ENCODE measurements around the gene SPNS2.

The SPNS2 gene, protein sequence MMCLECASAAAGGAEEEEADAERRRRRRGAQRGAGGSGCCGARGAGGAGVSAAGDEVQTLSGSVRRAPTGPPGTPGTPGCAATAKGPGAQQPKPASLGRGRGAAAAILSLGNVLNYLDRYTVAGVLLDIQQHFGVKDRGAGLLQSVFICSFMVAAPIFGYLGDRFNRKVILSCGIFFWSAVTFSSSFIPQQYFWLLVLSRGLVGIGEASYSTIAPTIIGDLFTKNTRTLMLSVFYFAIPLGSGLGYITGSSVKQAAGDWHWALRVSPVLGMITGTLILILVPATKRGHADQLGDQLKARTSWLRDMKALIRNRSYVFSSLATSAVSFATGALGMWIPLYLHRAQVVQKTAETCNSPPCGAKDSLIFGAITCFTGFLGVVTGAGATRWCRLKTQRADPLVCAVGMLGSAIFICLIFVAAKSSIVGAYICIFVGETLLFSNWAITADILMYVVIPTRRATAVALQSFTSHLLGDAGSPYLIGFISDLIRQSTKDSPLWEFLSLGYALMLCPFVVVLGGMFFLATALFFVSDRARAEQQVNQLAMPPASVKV

DNA sequence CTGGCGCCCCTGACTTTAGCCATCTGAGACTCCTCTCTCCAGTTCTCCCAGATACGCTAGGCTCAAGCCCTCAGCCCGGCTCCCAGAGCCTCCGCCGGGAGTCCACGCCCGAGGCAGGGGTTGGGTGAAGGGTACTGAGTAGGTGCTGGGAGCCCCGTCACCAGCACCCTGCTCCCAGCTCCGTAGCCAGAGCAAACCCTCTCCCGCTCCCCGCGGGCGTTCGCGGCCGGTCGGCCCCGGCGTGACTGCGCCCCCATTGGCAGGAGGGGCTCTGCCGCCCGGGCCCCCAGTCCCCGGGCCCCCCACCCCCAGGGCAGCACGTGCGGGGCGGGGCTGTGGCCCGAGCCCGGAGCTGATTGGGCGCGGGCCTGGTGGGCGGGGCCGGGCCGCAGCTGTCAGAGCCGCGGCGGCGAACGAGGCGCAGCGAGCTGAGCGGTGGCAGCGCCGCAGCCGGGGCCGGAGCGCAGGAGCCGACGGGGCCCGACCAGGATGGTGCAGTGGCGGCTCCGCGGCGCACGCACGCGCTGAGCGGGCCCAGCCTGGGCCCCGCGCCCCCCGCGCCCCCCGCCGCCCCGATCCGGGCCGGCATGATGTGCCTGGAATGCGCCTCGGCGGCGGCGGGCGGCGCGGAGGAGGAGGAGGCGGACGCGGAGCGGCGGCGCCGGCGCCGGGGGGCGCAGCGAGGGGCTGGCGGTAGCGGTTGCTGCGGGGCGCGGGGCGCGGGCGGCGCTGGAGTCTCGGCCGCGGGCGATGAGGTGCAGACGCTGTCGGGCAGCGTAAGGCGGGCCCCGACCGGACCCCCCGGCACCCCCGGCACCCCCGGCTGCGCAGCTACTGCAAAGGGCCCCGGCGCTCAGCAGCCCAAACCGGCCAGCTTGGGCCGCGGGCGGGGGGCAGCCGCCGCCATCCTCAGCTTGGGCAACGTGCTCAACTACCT, at the start of gene SPNS2:
TSS of gene SPNS2 (plus strand) at position 421 of the 937 bp plus-strand sequence. CDS start at position 588, 167 bp downstream.
- peak; percentile 72 for DNase-seq

DNA sequence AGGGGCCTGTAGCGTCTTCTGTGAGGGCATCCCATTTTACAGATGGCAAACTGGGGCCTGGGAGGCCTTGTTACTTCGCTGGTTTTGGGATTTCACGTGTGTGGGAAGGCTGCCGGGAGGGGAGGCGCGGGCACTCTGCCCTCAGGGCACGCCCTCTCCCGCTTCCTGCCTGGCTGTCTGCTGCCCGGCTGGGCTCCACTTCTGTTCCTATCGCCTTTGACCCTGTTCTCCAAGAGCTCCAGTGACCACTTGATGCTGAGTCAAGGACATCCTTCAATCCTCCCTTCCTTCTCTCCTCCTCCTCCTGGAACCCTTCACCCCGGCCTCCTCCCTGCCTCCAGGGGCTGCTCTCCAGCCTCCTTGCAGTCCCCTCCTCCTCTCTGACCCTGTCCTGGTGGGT, 48.9 kb upstream of the SPNS2 start:
- DNase-seq, result no peak

DNA sequence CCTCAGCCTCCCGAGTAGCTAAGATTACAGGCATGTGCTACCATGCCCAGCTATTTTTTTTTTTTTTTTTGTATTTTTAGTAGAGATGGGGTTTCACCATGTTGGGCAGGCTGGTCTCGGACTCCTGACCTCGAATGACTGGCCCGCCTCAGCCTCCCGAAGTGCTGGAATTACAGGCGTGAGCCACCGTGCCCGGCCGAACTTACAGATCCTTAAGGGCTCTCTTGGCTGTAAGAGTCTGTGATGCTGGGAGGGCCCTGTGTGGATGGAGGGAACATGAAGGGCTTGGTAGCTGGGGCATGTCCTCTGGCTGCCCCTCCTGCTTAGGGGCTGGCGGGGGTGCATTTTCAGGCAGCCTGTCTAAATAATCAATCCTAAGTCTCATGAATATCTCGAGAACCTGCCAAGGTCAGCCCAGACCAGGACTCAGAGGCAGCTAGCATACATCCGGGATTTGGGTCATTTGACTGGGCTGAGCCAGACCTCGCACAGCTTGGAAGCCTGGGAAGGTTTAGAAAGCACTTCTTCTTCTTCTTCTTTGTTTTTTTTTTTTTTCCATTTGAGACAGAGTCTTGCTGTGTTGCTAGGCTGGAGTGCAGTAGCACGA, 47.9 kb upstream of the SPNS2 start:
- no peak for DNase-seq

DNA sequence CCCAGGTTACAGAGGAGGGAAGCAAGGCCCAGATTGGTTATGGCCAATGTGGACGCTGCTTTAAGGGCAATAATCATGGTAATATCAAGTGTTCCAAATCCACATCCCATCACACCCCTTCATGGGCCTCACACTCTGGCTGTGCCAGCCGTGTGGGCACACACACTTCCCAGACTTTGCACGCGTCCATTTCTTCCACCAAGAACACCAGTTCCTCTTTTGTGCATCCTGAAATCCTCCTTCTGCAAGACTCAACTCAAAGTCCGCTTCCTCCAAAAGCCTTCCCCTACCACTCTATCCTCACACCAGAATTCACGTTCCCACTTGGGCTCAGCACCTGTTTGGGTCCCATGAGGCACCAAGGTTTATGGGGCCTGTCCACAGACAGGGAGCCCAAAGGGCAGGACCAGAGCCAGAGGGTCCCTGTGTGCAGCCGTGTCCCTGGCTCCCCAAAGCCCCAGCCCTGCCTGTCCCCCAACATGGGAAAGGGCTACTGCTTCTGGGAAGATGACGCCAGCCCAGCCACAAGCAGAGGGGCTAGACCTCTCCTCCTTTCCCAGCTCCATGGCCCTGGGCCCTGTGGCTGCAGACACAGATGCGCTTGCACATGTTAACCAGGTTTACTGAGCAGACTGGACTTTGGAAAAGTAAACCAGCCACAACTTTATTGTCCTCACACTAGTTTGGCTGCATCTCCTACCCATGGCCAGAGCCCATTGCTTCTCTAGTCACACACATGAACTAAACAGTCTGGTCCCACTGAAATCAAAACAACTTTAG, 44.7 kb upstream of the SPNS2 start:
- DNase-seq, result no peak

DNA sequence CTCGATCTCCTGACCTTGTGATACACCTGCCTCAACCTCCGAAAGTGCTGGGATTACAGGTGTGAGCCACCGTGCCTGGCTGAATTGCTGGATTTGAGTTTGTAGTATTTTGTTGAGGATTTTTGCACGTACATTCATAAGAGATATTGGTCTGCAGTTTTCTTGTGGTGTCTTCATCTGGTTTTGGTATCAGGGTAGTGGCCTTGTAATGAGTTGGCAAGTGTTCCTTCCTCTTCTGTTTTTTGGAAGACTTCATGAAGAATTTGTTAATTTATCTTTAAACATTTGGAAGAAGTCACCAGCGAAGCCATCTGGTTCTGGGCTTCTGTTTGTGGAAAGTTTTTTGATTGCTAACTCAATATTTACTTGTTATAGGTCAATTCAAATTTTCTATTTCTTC, 38.0 kb upstream of the SPNS2 start:
- DNase-seq, result no peak

DNA sequence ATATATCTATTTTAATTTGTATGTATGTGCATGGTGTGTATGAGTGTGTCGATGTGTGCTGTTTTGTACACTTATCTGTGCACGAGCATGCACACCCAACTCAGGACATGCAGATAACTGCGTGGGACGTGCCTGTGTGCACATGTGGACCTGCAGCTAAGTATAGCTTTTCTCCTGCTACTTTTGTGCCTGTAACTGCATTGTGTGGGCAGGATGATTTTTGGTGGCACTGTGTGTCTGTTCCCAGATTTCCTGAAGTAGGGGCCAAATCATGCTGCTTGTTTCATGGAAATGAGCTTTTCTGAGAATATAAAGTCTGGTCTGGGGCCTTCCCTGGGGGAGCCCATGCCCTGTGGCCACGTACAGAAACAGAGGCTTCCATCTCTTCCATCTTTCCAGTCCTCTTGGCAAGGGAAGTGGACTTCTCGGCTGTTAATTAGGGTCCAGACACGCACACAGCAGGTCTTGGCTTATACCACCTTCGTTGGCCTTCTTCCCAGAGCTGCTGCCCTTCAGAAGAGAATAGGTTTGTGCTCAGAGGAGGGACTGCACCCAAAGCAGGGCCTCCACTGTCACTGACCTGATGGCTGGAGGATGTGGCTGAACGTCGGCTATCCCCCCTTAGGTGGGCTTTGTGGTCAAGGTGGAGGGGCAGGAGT, 34.7 kb upstream of the SPNS2 start:
- DNase-seq, result no peak

DNA sequence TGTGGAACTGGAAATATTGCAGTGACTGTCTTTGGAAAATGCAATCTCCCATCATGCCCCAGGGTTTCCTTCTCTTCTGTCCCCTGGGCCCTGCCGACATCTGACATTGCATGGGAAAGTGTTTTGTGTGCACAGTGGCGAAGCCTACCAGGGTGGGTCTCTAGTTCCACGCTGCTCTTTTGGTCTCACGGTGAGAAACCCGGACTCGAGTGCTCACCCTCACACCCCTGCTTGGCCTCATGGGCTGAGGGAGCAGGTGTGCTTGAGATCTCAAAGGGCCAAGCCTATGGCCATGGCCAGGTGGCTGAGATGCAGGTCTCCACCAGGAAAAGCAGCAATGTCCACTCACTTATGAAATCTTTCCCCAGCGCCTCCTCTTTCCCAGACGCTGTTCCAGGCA, 32.9 kb upstream of the SPNS2 start:
- DNase-seq, result no peak

DNA sequence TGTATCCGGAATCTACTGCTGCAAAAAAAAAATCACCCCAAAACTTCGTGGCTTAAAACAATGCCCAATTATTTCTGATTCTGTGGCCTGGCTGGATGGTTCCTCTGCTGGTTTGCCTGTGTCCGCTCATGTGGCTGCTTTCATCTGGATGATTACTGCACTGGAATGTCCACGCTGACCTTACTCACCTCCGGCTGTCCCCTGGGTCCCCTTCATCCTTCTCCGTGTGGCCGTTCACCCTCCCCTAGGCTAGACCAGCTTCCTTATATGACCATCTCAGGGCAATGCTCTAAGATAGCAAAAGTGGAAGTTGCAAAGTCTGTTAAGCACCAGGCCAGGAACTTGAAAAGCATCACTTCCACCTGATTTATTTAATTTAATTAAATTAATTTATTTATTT, 31.4 kb upstream of the SPNS2 start:
- no peak for DNase-seq

DNA sequence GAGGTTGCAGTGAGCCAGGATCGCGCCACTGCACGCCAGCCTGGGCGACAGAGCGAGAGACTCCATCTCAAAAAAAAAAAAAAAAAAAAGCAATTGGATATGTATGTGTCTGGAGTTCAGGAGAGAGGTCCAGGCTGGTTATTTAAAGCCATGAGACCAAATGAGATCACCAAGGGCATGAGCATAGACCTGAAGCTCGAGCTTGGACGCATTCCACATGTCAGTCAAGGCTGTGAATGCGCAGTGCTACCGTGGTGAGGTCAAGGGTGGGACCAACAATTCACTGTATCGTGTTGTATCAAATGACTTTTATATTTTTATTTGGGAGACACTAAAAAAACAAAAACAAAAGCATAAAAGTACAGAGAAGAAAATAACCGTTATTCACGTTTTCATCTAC, 29.1 kb upstream of the SPNS2 start:
- DNase-seq, result no peak

DNA sequence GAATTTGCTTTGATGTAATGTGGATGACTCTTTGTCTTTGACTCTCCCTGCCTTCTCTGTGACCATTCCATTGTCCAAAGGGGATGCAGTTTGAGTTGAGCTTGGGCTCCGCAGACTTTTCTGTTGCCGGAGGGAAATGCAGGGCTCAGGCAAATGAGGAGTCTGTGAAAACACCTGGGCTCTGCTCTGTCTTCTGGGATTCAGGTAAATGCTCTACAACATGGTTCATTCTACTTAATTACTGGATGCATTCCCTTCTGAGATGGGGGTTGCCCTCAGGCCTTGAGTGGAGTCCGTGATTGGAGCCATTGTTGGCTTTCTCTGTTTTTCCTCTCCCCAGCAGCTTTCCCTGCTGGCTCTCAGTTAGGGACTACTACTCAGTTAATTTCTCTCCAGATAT, 26.4 kb upstream of the SPNS2 start:
- no peak for DNase-seq

DNA sequence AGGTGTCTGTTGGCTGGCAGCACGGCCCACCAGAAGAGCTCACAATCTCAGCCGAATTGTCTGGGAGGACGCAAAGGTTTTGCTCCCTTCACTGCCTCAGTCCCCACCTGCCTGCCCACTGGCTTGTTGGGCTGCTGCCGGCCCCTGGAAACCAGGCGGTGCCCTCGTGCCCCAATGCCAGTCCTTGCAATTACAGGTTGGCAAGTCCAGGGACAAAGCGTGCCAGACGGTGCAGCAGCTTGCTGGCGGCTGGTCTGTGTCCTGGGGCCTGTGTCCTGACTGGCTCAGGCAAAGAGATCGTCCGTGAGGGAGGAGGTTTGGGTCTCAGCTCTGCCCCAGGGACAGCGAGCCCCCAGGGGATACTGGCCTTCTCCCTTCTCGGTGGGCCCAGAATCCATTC, 24.6 kb upstream of the SPNS2 start:
- no peak for DNase-seq

DNA sequence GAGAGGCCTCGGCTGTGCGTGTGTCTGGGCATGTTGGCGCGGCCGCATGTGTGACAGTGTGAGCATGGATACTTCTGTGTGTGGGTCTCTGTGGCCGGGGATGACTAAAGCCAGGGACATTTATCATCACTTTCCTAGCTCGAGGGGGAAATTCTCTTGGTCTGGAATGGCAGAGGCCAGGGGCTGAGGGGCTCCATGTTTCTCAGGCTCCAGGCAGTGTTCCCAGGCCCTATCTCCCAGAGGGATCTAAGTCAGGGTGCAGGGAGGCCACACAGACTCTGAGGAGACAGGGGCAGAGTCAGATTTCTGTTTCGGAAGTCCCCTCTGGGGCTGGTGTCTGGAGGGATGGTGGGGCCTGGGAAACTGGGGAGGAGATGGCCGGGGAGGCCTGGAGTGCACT, 23.7 kb upstream of the SPNS2 start:
- no peak for DNase-seq

DNA sequence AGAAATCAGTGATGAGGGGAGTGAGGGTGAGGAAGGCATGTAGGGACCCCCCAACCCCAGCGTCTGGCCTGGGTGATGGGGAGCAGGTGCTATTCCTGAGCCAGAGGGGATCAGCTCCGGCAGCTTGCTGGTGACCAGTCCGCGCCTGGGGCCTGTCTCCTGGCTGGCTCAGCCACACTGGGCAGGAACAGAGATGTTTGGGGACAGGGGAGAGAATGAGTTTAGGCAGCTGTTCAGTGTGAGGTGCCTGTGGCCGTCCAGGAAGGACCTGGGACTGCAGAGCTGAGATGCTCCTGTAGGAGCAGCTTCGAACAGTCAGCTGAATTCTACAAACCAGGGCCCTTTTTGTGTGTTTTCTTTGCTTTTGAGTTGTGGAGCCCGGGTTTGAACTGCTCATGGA, 23.2 kb upstream of the SPNS2 start:
- no peak for DNase-seq

DNA sequence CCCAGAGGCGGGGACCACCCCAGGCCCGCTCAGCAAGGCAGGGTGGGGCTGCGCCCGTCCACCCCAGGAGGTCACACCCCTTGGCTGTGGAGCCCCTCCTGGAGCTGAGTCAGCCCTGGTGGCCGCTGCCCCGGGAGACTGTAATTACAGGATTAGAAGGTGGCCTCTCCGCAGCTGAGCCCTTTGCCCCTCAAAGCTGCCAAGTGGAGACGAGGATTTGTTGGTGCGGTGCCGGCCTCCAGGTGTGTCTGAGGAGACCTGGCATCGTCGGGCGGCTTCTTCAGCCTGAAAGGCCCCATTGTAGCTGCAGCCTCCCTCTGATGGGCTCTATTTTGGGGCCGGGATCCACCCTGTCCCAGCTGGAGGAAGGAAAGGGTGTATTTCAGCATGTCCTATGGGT, 22.7 kb upstream of the SPNS2 start:
- no peak for DNase-seq

DNA sequence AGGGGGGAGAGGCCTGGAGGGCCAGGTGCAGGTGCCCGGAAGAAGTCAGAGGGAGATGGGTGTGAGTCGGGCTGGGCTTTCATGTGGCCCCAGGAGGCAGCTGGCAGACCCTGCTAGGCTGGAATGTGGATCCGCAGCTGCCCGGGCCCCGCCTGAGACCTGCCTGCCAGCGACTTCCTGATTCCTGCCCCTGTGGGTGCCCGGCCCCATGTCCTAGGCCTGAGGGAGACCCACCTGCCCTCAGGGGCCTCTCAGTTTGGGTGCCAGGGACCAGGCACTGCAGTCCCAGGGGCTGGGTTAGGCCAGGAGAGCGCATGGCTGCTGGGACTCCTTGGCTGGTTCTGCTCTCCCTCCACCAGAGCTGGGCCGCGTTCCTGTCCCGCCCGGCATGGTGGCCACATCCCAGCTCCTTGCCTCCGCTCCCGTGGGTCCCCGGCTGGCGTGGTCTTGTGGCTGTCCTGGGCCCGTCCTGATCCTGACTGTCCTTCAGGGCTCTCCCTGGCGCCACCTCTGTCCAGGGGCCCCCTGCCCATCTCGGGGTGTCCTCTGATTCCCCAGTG, 22.1 kb upstream of the SPNS2 start:
- no peak for DNase-seq

DNA sequence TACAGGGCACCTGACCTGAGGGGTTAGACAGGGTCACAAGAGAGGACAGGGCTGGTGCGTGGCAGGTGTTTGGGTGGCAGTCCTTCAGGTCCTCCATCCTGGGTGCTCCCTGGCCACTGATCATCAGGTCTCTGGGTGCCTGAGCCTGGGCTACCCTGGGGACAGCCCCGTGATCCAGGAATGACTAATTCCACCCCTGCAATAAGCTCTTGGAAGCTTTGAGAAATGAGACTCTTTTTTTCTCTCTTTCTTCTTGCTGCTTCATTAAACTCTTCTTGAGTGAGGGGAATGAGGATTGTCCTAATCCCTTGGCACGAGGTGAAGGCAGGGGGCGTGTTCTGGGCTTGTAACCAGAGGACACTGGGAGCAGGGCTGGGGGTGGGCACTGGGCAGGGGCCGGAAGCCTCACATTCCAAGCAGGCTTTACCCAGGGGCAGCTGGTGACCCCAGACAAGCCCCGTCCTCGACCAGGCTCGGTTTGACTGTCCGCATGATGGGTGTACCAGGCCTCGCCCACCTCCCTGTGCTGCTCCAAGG, 21.4 kb upstream of the SPNS2 start:
- no peak for DNase-seq

DNA sequence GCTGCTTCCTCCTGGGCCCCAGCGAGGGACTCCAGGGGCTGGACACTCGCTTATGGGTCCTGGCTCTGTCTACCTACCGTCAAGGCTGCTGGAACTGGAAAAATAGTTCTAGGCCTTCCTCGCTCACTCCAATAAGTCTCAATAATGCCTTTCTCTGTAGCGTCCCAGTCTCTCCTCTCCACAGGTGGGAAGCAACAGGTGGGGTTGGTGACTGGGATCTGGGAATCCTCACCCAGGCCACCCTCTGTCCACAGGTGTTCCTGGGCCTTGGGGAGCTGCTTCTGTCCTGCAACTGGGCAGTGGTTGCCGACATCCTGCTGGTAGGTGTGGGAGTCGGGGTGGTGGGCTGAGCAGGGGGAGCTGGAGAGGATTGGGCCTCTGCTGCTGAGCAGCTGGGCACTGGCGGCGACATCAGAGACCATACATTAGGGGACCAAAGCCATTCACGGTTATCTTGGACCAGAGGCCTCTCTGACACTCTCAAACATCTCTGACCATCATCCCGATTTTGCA, 20.3 kb upstream of the SPNS2 start:
- no peak for DNase-seq

DNA sequence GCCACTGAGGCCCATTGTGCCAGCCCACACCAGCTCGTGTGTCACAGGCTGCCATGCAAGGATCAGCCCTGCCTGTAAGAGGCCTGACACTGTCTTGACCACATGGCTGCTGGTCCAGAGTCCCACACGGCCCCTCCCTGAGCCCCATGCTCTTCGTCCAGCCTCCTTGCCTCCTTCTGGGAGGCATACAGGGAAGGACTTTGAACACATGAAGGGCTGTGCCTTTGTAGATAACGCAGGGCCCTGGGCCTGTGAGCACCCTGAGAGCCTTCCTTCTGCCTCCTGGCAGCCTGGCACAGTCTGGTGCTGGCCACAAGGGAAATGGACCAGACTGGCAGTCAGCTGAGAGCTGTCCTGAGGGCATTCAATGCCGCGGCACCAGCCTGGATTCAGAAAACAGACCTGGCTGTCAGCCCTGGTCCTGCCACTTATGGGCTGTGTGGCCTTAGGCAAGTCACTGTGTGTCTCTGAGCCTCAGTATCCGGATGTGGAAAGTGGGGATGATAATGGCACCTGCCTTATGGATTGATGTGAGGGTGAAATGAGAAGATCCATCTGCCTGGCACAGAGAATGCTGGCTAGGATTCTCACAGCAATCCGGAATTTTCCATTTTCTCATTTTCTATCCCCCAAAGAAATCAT, 19.2 kb upstream of the SPNS2 start:
- no peak for DNase-seq

DNA sequence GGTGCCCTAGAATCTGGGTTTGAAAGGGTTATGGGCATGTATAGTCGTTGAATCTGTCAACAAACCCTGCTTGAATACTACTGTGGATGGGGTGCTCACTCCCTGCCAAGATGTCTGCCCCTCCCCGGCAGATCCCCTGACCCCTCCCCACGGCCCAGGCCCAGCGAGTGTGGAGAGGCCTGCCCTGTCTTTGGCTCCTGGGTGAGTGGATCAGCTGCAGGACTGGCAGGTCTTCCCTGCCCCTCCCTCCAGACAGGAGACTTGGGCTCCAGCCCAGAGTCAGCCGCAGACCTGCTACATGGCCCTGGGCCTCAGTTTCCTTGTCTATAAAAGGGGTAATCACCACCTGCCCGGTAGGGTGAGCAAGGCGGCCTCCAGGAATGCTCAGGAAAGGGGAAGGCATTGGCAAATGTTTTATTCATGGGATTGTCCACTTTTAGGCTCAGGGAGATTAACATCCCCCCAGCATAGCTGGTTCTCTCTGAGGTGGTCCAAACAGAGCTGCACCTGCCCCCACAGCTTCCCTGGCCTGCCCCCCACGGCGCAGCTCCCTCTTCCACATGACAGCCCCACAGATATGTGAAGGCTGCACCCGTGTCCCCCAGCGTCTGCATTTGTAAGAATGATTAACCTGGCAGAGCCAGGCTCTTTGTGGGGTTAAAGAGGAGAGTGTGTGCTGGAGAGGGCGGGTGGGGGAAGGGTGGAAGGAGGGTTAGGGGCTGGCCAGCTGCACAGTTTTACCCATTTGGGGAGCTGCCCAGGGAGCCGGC, 18.5 kb upstream of the SPNS2 start:
- DNase-seq, result no peak

All from right hindlimb (tissue), 1 donor.